Eye (tissue), 1 donor: ENCODE results near the gene NEIL3.

Experiments used
- DNase-seq: peaks from one replicate; pipeline ENCODE4 v3.0.0-alpha.2; 2015

NEIL3 gene

GRCh38 chr4:177309522-177310371, at the start of gene NEIL3:
NEIL3 (plus strand) TSS chr4:177309874; CDS start chr4:177309954, 80 bp downstream.
- DNase-seq = peak; percentile 97

- DNase-seq = no peak
These were observed 45.9 kb upstream of the NEIL3 start for GRCh38 chr4:177263818-177264217.

- no peak for DNase-seq
These were observed 44.8 kb upstream of the NEIL3 start for GRCh38 chr4:177264788-177265422.

GRCh38 chr4:177265729-177266128, 43.9 kb upstream of the NEIL3 start:
- DNase-seq = no peak

- DNase-seq = no peak
These were observed 43.2 kb upstream of the NEIL3 start for GRCh38 chr4:177266506-177266905.

- DNase-seq = no peak
These were observed 41.8 kb upstream of the NEIL3 start for GRCh38 chr4:177267911-177268310.

- DNase-seq = peak; percentile 4
These were observed 38.6 kb upstream of the NEIL3 start for GRCh38 chr4:177271091-177271490.

GRCh38 chr4:177271915-177272766, 37.5 kb upstream of the NEIL3 start:
- DNase-seq = no peak

GRCh38 chr4:177275999-177276398, 33.7 kb upstream of the NEIL3 start:
- DNase-seq = no peak

GRCh38 chr4:177281351-177281909, 28.2 kb upstream of the NEIL3 start:
- DNase-seq = no peak

- DNase-seq = no peak
These were observed 27.3 kb upstream of the NEIL3 start for GRCh38 chr4:177282284-177282835.

- DNase-seq = no peak
These were observed 26.5 kb upstream of the NEIL3 start for GRCh38 chr4:177283167-177283566.

GRCh38 chr4:177285953-177286352, 23.7 kb upstream of the NEIL3 start:
- no peak for DNase-seq

GRCh38 chr4:177287255-177287654, 22.4 kb upstream of the NEIL3 start:
- DNase-seq = no peak

GRCh38 chr4:177288335-177288734, 21.3 kb upstream of the NEIL3 start:
- no peak for DNase-seq

GRCh38 chr4:177290780-177291179, 18.9 kb upstream of the NEIL3 start:
- no peak for DNase-seq

- peak; percentile 30 for DNase-seq
These were observed 17.5 kb upstream of the NEIL3 start for GRCh38 chr4:177292171-177292570.

- DNase-seq = no peak
These were observed 16.3 kb upstream of the NEIL3 start for GRCh38 chr4:177293208-177294033.

- DNase-seq = no peak
These were observed 11.8 kb upstream of the NEIL3 start for GRCh38 chr4:177297785-177298391.

- DNase-seq = no peak
These were observed 8.5 kb upstream of the NEIL3 start for GRCh38 chr4:177301126-177301639.
